Femur (tissue), 1 donor: ENCODE measurements around the gene HCN1.
"Not testable (repeated sequence)": the region's sequence is repeated elsewhere in the genome, so short reads cannot be mapped to it uniquely, and the experiment has no call there.

Experiments
- DNase-seq: peaks from one replicate; pipeline ENCODE4 v3.0.0-alpha.2; 2017

HCN1 gene

DNA sequence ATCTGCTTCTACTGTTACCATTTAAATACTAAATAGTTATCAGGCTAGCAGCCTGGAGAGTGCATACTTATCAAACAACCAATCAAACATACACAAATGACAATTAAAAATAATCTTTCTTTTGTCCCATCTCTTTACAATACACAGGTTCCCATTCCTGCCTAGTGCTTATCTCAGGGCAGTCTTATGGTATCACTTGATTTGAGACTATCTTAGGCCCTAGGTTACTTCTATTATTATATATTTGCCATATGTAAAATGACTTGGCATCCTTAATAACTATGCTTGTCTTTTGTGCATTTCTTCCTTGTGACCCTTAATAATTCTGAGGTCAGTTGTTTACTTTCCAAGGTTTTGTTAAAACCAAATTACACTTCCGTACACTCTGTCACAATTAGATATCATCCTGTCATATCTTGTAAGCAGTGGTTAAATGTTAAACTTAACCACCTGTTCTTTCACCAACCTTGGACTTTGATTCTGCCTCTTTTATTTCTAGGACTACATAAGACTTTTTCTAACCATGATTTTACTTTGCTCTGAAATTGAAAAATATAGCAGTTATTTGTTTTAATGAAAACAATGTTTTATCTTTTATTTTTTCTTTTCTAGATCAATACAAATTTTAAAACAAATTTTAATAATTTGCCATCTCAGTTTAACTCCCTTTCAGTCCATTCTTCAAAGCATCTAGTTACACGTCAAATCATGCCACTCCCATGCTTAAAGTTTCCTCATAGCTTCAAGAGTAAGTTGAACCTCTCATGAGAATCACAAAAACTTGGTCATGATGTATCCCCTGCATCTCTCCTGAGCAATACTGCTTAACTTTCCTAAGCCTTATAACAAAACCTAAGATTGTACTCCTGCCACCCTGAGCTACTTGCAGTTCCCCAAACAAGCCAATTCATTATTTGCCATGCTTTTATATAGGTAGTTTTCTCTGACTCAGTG, 281.3 kb downstream of the HCN1 start:
- no peak for DNase-seq

DNA sequence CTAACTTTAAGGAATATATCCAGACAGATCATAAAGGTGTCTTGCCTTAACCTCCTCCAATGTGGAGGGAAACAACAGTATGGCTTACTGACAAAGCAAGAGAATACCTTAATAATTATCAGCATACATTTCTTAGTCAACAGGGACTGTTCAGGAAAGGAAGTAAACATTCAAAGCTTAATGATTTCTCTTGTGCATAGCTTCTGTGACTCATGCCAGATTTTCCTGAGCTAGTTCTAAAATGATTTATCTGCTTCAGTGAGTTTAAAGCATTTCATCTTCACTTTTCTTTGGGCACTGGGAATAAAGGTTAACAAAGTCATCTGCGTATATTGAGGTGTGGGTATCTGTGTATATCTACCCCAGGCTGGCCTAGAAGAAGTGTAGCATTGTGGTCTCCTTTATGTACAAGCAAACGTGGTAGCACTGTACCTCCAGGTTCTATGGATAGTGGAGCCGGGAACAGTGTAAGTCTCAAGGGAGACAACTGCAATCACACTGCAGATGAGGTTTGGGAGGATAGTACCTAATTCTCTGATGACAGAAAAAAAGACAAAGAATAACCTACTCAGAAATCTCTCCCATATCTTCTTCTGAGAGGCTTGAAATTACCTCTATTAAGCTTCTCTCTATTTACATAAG, 284.1 kb downstream of the HCN1 start:
- DNase-seq = no peak

DNA sequence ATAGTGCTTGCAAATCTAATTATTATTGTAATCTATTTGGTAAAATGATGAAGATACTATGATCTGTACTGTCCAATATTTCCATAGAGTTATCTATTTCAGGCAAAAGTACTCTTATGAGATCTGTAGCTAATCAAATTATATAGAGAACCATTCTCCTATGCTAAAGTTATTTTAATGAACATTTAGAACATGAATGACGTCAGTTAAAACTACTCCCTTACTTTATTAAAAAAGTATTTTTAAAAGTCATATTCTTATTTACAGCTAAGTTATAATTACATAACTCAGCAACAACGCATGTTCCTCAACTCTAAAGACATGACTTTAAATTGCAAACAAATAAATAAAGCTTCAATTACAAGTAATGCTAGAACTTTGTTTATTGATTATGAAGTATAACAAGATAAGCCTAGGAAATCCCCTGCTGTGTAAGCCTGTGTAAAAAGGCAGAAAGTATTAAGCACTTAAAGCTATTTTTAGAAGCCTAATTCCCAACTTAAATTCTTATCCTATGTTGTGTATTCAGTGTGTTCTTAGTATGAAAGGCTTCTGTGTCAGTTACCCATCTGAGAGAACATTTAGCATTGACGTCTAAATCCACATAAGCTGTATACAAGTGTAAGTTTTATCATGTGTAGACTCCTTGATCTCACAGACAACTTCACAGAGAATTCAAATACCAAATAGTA, 285.7 kb downstream of the HCN1 start:
- no peak for DNase-seq

DNA sequence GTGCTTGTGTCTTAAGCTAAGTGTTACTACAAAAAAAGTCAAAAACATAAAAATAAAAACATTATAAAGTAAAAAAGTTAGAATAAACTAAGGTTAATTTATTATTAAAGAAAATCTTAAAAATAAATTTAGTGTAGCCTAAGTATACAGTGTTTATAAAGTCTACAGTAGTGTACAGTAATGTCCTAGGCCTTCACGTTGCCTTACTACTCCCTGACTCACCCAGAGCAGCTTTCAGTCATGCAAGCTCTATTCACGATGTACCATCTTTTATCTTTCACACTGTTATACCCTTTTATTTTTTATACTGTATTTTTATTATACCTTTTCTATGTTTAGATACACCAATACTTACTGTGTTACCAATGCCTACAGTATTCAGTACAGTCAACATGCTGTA, 288.1 kb downstream of the HCN1 start:
- DNase-seq = no peak

DNA sequence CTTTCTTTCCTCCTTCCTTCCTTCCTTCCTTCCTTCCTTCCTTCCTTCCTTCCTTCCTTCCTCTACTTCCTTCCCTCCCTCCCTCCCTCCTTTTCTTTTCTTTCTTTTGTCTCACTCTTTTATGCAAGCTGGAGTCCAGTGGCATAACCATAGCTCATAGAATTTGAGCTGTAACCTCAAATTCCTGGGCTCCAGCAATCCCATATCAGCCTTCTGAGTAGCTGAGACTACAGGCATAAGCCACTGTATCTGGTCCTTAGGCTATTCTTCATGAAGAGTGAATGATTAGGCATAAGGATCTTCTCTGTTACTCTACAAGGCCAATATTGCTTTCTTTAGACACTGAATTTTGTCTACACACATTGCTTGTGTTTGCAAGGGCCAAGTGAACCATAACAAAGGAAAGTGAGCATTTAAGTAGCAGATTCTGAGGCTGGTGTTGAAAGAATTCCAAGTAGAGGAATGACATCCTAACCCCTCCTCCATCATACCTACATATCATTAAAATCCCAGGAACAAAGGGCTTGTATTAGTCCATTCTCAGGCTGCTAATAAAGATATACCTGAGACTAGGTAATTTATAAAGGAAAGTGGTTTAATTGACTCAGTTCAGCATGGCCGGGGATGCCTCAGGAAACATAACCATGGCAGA, 293.2 kb downstream of the HCN1 start:
- DNase-seq = no peak

DNA sequence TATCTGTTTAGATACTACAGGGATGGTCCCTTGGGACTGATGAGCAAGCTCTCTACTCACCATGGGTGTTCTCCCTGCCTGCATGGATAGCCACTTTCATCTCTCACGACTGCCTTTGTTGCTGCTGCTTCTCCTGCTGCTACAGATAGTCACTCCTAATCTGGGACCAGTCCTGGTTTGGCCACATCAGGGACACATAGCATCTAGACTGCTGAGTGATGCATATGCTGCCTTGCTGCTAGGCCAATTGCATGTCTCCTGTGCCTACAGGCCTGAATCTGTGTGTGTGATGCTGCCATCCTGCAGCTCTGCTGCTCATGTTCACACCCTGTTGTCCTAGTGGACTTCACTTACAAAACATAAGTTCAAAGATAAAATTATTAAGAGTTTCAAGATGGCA, 297.1 kb downstream of the HCN1 start:
- no peak for DNase-seq

DNA sequence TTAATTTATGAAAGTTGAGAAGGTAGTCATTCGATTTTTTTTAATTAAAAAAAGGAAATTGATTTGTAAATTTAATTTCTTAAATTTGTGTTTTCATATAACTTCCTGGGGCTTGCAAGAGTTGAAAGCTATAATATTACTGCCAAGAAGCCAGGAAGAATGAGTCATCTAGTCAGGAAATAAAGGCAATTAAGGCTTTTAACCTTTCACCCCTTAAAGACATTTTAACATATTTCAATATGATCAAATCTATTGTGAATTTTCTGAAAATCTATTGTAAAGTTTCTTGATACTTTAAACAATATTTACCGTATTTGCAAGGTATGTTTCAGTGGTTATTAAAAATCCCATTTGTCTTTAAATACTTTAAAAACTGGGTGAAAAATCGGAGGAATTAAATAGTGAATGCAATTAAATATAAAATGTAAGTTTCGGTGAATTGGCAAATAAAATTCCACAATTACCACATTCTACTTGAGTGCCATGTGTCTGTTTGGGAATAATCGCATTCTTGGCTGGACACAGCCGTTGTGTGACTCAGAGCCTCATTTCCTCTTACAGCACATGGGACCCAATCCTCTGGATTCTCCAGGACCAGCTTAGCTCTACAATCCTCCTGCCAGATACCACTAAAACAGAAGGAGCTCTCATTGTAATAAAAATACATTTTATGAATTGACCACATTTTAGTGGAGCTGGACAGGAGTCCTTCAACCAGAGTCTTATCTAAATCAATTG, 310.7 kb downstream of the HCN1 start:
- DNase-seq = no peak

DNA sequence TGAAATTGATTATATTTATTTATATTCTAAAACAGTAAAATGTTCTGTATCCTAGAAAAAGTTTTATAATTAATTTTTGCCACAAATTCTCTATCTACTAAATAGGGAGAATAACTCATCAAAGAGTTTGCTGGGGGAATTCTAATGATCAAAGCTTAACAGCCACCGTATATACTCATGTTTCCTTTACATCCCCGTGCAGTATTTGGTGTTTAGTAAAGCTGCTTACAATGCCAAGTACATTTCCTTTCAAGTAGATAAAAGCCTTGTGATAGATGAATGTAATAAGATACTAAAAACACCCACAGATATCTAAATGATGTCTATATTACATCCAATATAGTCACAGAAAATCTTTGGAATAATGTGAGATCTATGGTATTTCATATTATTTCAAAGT, 312.2 kb downstream of the HCN1 start:
- DNase-seq = no peak

DNA sequence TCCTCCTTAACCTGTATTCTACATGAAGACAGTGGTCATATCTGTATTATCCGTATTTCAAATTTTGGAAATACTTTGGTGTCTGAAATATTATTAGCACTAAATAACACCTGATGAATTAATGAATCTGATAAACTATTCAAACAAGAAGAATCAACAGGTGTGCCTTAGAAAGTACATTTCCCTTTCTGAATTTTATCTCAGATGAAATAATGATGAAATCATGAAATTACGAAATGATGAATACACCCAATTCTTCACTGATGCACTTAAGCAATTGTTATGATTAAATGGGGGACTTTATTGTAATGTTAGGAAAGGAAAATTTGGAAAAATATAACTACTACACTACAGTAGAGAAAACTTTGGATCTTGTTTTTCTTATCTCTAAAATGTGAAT, 313.6 kb downstream of the HCN1 start:
- no peak for DNase-seq

DNA sequence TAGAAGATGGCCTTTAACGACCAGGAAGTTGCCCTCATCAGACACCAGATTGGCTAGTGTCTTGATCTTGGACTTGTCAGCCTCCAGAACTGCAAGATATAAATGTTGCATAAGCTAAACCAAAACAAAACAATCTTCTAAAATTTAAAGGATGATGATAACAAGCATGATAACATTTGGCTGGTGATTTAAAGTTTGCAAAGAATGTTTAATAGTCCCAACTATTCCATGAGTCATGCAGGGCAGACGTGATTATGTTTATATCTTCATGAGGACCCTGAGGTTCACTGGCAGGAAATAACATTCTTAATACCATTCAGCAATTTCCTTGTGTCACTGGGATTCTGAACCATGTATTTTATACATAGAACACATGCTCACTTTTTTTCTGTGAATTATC, 319.8 kb downstream of the HCN1 start:
- no peak for DNase-seq

DNA sequence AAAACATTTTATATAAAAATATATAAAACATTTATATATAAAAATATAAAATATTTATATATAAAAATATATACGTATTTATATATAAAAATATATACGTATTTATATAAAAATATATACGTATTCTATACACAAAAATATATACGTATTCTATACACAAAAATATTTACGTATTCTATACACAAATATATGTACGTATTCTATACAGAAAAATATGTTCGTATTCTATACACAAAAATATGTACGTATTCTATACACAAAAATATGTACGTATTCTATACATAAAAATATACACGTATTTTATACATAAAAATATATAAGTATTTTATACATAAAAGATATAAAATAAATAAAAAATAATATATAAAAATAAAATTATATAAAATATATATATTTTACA, 323.6 kb downstream of the HCN1 start:
- DNase-seq = no peak

DNA sequence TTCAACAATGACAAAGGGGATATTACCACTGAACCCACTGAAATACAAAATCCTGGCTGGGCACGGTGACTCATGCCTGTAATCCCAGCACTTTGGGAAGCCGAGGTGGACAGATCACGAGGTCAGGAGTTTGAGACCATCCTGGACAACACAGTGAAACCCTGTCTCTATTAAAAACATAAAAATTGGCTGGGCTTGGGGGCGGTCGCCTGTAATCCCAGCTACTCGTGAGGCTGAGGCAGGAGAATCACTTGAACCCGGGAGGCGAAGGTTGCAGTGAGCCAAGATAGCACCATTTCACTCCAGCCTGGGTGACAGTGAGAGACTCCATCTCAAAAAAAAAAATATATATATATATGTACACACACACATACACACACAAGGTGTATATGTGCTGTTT, 324.8 kb downstream of the HCN1 start:
- DNase-seq = not testable (repeated sequence)

DNA sequence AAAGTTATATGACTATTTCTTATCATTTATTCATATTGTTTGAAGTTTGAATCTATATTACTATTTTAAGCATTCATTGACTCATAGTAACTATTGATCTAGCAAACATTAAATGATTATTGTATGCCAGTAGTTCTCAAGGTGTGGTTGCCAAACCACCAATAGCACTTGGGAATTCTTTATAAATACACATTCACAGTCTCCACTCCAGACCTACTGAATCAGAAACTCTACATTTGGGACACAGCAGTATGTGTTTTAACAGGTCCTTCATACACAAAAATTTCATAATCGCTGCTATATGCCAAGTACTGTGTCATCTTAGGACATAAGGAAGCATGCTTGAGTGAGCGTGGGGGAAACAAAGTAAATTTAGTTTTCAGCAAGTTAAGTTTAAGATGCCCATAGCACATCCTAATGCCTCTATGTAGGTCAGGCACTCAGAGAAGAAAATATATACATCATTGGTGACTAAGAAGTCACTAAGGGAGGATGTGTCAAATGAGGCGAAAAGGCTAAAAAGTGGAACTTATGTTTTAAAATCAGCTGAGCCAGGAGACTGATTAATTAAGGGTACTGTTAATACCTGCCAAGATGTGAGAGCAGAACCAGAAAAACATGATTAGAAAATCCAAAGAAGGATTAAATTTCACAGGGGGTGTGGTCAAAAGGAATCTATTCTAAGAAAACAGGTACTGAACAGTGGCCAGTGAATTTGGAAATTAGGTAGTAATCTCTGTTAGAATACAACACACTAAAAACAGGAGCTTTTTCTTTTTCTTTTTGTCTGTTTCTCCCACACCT, 340.8 kb downstream of the HCN1 start:
- DNase-seq = no peak

DNA sequence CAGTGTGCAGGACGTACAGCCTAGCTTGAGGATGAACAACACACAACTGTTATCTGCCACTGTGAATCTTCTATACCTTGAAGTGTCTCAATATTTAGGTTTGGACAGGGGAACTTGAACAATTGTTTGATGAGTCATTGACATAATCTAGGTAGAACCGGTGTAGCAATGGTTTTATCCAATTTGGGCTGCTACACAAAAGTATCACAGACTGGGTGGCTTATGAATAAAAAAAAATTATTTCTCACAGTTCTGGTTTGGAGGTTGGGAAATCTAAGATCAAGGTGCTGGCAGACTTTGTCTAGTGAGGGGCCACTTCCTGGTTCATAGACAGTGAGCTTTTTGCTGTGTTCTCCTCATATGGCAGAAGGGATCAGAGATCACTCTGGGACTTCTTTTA, 359.7 kb downstream of the HCN1 start:
- no peak for DNase-seq

DNA sequence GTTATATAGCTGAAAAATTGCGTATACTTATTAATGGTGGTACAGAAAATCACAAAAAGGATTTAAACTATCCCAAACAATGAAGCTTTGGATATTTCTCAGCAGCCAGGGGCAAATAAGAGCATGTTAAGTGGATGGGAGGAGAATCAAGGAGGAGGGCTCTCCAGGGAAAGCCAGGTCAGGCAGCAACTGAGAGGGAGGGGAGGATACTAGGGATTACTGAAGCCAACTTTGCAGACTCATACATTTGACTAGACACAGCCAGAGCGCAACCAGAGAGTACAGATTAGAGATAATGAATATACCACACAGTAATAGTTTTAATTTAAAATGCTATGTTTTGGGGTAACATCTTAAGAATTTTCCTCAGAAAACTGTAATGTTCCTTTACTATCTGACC, 360.2 kb downstream of the HCN1 start:
- no peak for DNase-seq

DNA sequence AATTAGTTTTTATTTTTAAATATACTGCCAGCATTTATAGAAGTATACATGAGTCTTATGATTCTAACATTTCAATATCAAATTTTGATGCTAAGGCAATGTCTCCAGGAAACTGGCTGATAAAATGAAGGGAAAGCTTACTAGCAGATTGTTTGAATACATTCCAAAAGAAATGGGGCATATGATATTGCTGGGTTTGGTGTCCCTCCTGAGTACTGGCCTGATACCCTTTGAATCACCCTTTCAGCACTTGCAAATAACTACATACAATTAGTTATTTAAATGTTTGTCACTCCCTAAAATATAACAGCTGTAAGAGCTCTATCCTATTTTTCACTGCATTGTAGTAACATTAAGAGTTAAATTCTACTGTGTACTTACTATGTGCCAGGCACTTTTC, 360.8 kb downstream of the HCN1 start:
- no peak for DNase-seq

DNA sequence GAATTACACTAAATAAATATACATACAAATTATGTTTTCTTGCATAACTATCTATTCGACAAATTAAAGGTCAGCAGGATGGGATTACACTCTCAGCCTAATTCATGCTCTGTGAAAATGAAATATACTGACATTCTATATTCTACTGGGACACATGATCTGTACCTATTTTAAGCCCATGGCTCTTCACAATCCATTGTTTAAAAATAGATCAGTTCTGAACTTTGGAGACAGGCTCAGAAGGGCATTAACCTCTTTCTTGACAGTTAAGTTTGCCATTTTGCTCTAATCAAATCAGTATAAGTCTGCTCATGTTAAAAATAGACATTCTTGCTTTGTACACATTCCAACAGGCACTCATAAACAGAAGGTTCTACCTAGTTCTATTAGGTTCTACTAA, 361.2 kb downstream of the HCN1 start:
- no peak for DNase-seq

DNA sequence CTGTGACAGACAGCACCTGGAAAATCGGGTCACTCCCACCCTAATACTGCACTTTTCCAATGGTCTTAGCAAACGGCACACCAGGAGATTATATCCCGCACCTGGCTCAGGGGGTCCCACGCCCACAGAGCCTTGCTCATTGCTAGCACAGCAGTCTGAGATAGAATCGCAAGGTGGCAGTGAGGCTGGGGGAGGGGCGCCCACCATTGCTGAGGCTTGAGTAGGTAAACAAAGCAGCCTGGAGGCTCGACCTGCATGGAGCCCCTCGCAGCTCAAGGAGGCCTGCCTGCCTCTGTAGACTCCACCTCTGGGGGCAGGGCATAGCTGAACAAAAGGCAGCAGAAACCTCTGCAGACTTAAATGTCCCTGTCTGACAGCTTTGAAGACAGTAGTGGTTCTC, 383.6 kb downstream of the HCN1 start:
- not testable (repeated sequence) for DNase-seq

DNA sequence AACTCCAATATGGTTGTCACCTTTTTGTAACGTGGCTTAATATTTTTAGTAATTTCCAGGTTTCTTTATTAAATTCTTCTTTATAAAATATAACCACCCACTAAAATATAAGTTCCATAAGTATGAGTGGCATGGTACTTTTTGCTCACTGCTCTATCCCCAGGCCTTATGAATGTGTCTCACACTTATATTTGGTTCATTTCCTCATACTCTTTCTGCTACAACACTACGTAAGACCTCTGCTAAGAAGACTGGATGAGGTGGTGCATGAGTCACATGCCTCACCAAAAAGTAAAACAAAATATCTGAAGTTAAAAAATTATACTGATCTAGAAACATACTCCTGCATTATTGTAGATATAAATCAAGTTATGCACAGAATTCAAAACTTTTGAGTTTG, 400.9 kb downstream of the HCN1 start:
- DNase-seq = no peak

DNA sequence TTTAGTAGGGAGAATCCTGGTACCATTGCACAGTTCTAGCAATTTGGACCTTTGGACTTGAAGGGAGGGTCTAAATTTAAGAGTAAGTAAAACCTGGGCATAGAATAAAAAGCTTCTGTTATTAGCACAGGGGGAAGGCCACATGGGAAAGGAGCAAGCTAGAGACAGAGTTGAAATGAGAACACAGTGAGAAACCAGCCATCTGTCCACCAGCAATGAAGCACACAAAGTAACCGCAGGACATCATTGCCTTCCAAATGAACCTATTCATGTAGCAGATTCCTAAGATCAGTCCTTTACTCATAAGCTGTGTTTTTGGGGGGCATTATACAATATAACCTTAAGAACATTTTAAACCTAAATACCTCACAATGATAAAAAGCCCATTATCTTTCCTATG, 407.4 kb downstream of the HCN1 start:
- DNase-seq = no peak

DNA sequence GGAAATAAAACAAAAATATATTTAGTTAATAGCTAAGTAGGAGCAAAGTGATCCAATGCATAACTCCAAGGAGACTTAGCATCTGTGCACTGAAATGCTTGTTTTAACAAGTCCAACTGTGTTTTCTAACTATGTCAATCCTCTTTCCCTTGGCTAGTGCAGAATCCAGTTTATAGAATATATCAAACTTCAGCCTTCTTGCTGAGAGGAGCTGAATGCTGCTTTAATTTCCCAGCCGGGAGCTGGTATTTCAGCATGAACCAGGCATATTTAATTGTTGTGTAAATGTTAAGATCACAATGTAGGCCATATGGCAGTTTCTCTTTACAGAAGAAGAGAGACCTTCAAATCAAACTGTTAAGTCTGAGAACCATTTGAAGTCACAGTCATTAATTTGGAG, 411.7 kb downstream of the HCN1 start:
- DNase-seq = no peak

DNA sequence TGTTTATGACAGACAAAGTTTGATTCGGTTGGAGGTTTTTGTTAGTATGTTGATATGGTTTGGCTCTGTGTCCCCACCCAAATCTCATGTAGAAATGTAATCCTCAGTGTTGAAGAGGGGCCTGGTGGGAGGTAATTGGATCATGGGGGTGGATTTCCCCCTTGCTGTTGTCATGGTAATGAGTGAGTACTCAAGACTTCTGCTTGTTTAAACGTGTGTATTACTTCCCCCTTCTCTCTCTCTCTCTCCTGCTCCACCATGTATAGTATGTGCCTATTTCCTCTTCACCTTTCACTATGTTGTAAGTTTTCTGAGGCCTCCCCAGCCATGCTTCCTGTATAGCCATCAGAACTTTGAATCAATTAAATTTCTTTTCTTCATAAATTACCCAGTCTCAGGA, 415.1 kb downstream of the HCN1 start:
- no peak for DNase-seq
